Liver (tissue), 9 donors: Measurements from ENCODE around the gene NDUFA3. TPM values are rescaled to one million over a fixed set of nuclear protein-coding genes. Genes with fewer than 3 reads are reported as not detected.

Experiments
- DNase-seq: peaks from one replicate; pipeline ENCODE4 v3.0.0-alpha.2; 2017; ENCODE audit warnings: low spot score
- H3K27ac ChIP-seq, 2 donors: one replicate each; pipeline ENCODE4 v1.7.0; 2013; ENCODE audit warnings: inconsistent platforms in 2 of 2, low read length in 2 of 2, control low read depth in 1 of 2, low read depth in 1 of 2, mild to moderate bottlenecking in 1 of 2
- H3K27me3 ChIP-seq, 4 donors: one replicate each; pipeline versions ENCODE4 v1.6.1 to v1.7.0; 2013; ENCODE audit warnings: low read length in 3 of 4, inconsistent platforms in 1 of 4, mild to moderate bottlenecking in 1 of 4, moderate library complexity in 1 of 4; ENCODE audit not compliant: control insufficient read depth in 4 of 4, insufficient read depth in 4 of 4
- H3K36me3 ChIP-seq, 4 donors: one replicate each; pipeline versions ENCODE4 v1.6.1 to v1.7.0; 2013; ENCODE audit warnings: low read length in 3 of 4, mild to moderate bottlenecking in 3 of 4, low read depth in 1 of 4, moderate library complexity in 1 of 4; ENCODE audit not compliant: control insufficient read depth in 4 of 4, insufficient read depth in 3 of 4
- H3K4me1 ChIP-seq, 4 donors: one replicate each; pipeline versions ENCODE4 v1.6.1 to v1.7.0; 2013; ENCODE audit warnings: low read length in 3 of 4, mild to moderate bottlenecking in 3 of 4, moderate library complexity in 1 of 4; ENCODE audit not compliant: control insufficient read depth in 4 of 4, insufficient read depth in 4 of 4
- H3K4me3 ChIP-seq, 3 donors: one replicate each; pipeline versions ENCODE4 v1.6.1 to v1.7.0; 2013; ENCODE audit warnings: low read length in 3 of 3, control low read depth in 1 of 3, low read depth in 1 of 3, mild to moderate bottlenecking in 1 of 3
- H3K9ac ChIP-seq, 2 donors: one replicate each; pipeline ENCODE4 v1.7.0; 2013; ENCODE audit warnings: low read length in 2 of 2, mild to moderate bottlenecking in 2 of 2, moderate library complexity in 2 of 2, control low read depth in 1 of 2, low read depth in 1 of 2
- H3K9me3 ChIP-seq, 4 donors: one replicate each; pipeline versions ENCODE4 v1.6.1 to v1.7.0; 2013; ENCODE audit warnings: low read length in 3 of 4; ENCODE audit not compliant: control insufficient read depth in 4 of 4
- ATF3 ChIP-seq: IDR thresholded peaks from 2 replicates; pipeline ENCODE4 v1.6.1; 2016; ENCODE audit warnings: antibody characterized with exemption
- CTCF ChIP-seq: fragments of 150-350 bp; IDR thresholded peaks from 2 replicates; pipeline ENCODE4 v1.5.1; 2017; ENCODE audit warnings: improper control_type of control experiment, low read depth, low read length; ENCODE audit not compliant: missing input control
- EGR1 ChIP-seq, 2 donors: IDR thresholded peaks; 2 replicates each; pipeline ENCODE4 v1.6.1; 2016 to 2018; ENCODE audit warnings: antibody characterized with exemption in 2 of 2, low read depth in 2 of 2
- FOXA1 ChIP-seq: IDR thresholded peaks from 2 replicates; pipeline ENCODE4 v1.6.1; 2016; ENCODE audit warnings: antibody characterized with exemption
- FOXA2 ChIP-seq: IDR thresholded peaks from 2 replicates; pipeline ENCODE4 v1.6.1; 2016; ENCODE audit warnings: antibody characterized with exemption
- GABPA ChIP-seq, 2 donors: IDR thresholded peaks in 1 of 2; conservative IDR thresholded peaks in 1 of 2; 2 replicates each; pipeline ENCODE4 v1.6.1; 2016; ENCODE audit warnings: antibody characterized with exemption in 2 of 2, mild to moderate bottlenecking in 1 of 2, moderate library complexity in 1 of 2
- HNF4A ChIP-seq, 2 donors: conservative IDR thresholded peaks; 2 replicates each; pipeline ENCODE4 v1.6.1; 2016; ENCODE audit warnings: antibody characterized with exemption in 2 of 2, mild to moderate bottlenecking in 2 of 2
- HNF4G ChIP-seq: IDR thresholded peaks from 2 replicates; pipeline ENCODE4 v1.6.1; 2016; ENCODE audit warnings: antibody characterized with exemption
- JUND ChIP-seq, 2 donors: IDR thresholded peaks; 2 replicates each; pipeline ENCODE4 v1.6.1; 2016; ENCODE audit warnings: antibody characterized with exemption in 2 of 2
- MAX ChIP-seq: IDR thresholded peaks from 2 replicates; pipeline ENCODE4 v1.6.1; 2016; ENCODE audit warnings: antibody characterized with exemption
- NR2F2 ChIP-seq: IDR thresholded peaks from 2 replicates; pipeline ENCODE4 v1.6.1; 2016; ENCODE audit warnings: antibody characterized with exemption
- RAD21 ChIP-seq, 2 donors: IDR thresholded peaks; 2 replicates each; pipeline ENCODE4 v1.6.1; 2016; ENCODE audit warnings: antibody characterized with exemption in 2 of 2, mild to moderate bottlenecking in 2 of 2
- REST ChIP-seq: IDR thresholded peaks from 2 replicates; pipeline ENCODE4 v1.6.1; 2016; ENCODE audit warnings: antibody characterized with exemption, mild to moderate bottlenecking
- RXRA ChIP-seq, 2 donors: IDR thresholded peaks; 2 replicates each; pipeline ENCODE4 v1.6.1; 2017 to 2018; ENCODE audit warnings: antibody characterized with exemption in 2 of 2, mild to moderate bottlenecking in 1 of 2
- SP1 ChIP-seq: IDR thresholded peaks from 2 replicates; pipeline ENCODE4 v1.6.1; 2018; ENCODE audit warnings: antibody characterized with exemption, mild to moderate bottlenecking
- TAF1 ChIP-seq: conservative IDR thresholded peaks from 2 replicates; pipeline ENCODE4 v1.6.1; 2016; ENCODE audit warnings: antibody characterized with exemption, mild to moderate bottlenecking
- YY1 ChIP-seq: IDR thresholded peaks from 2 replicates; pipeline ENCODE4 v1.6.1; 2016; ENCODE audit warnings: antibody characterized with exemption, mild to moderate bottlenecking
- ZBTB33 ChIP-seq: IDR thresholded peaks from 2 replicates; pipeline ENCODE4 v1.6.1; 2016; ENCODE audit warnings: antibody characterized with exemption
- WGBS: extraction: QIAGEN DNeasy Blood & Tissue Kit; methylation state at CpG from one replicate; pipeline ENCODE4 v1.1.7; 2013; 5-methylcytosine and 5-hydroxymethylcytosine counted together
- polyA plus RNA-seq, 2 donors: library from polyadenylated mRNA; stranded (reverse) in 1 of 2; unstranded in 1 of 2; fragments of 200-250 nt in 1 of 2; fragments of >200 nt in 1 of 2; fragmentation: Nextera tagmentation in 1 of 2; extraction: Ambion mirVana in 1 of 2; gene quantifications; one replicate each; pipeline versions ENCODE4 v1.2.1 to v1.2.3, GENCODE V29; 2013 to 2015
- total RNA-seq, 2 donors: library from RNA; depleted of rRNA; stranded (reverse); fragments of >200 nt; gene quantifications; one replicate each; pipeline ENCODE4 v1.2.3, GENCODE V29; 2014
- donor health status: healthy.
- donor health status: healthy.
- donor health status: healthy.
- donor health status: healthy.
- donor health status: healthy.

NDUFA3 gene
- total and polyA plus RNA-seq, 4 donors: 5.9 to 343 (median 68.5) TPM

GRCh38 chr19:54128441-54128725, 25.7 kb downstream of the NDUFA3 start:
- no peak overlapping the region for H3K4me3 ChIP-seq
- TF ChIP-seq REST: no peak
- TF ChIP-seq NR2F2: no peak
- TF ChIP-seq HNF4A (conservative IDR thresholded peaks at IDR 0.05): no peak
- TF ChIP-seq ATF3: no peak
- no peak for TF ChIP-seq RAD21 (IDR thresholded peaks at IDR 0.05)
- no peak for TF ChIP-seq JUND (IDR thresholded peaks at IDR 0.05)
- TF ChIP-seq SP1: no peak
- no peak for TF ChIP-seq EGR1 (IDR thresholded peaks at IDR 0.05; ENCODE audit: low read depth in 2 of 2)
- TF ChIP-seq MAX: no peak
- peaks cover 7 to 77% (median 33%) of the 10 kb centered on the region in 4 donors for H3K36me3 ChIP-seq
- no peaks in the 10 kb centered on the region for H3K27me3 ChIP-seq
- no peak overlapping the region for H3K9ac ChIP-seq
- WGBS: 92% methylated on average over 20 of the region's 20 CpGs
- H3K9me3 ChIP-seq: no peaks in the 10 kb centered on the region
- H3K27ac ChIP-seq: no peak overlapping the region
- no peaks in the 10 kb centered on the region for H3K4me1 ChIP-seq
- no peak for DNase-seq

GRCh38 chr19:54128796-54129616, 26.4 kb downstream of the NDUFA3 start:
- Histone ChIP-seq H3K27ac (no peak overlapping the region), H3K4me3 (no peak overlapping the region), H3K27me3 (no peaks in the 10 kb centered on the region), H3K4me1 (no peaks in the 10 kb centered on the region), H3K9me3 (no peaks in the 10 kb centered on the region), H3K9ac (no peak overlapping the region), H3K36me3 (peaks cover 7 to 71% (median 30%) of the 10 kb centered on the region in 4 donors)
- 96% methylated on average over 41 of the region's 41 CpGs for WGBS
- TF ChIP-seq NR2F2 (no peak), TAF1 (no peak), ATF3 (no peak), CTCF (no peak), RXRA (IDR thresholded peaks at IDR 0.05) (no peak), JUND (IDR thresholded peaks at IDR 0.05) (no peak), YY1 (no peak), GABPA (IDR thresholded peaks at IDR 0.05 in 1 of 2, conservative IDR thresholded peaks at IDR 0.05 in 1 of 2) (no peak), FOXA1 (no peak), ZBTB33 (no peak), HNF4A (conservative IDR thresholded peaks at IDR 0.05) (no peak), SP1 (no peak), MAX (no peak), FOXA2 (no peak), RAD21 (IDR thresholded peaks at IDR 0.05) (no peak), HNF4G (no peak), REST (no peak), EGR1 (IDR thresholded peaks at IDR 0.05; ENCODE audit: low read depth in 2 of 2) (no peak)
- no peak for DNase-seq
